Measurements from ENCODE around the gene KIR2DL1.
"Not testable (repeated sequence)": the region's sequence is repeated elsewhere in the genome, so short reads cannot be mapped to it uniquely, and the experiment has no call there.

Gene KIR2DL1

GRCh38 chr19:54824416-54824815 lies 54.8 kb downstream of the KIR2DL1 start:
- DNase-seq = not testable (repeated sequence)

- not testable (repeated sequence) for DNase-seq
These were observed 55.7 kb downstream of the KIR2DL1 start for GRCh38 chr19:54825326-54825725.

GRCh38 chr19:54828064-54828463 lies 58.5 kb downstream of the KIR2DL1 start:
- DNase-seq = not testable (repeated sequence)

- DNase-seq = not testable (repeated sequence)
These were observed 62.9 kb downstream of the KIR2DL1 start, which contains the start of gene KIR2DS4 for GRCh38 chr19:54832496-54832895. KIR2DS4 (plus strand) TSS chr19:54832676.

Data from HCEC 1CT (cell line).